Stimulated activated CD8-positive, alpha-beta memory T cell treated with anti-CD3 and anti-CD28 coated beads, Interleukin-4, amount 100 ng/mL, for 24 hours (primary cell): ENCODE measurements around the gene CHST8.
"Not testable (repeated sequence)": the region's sequence is repeated elsewhere in the genome, so short reads cannot be mapped to it uniquely, and the experiment has no call there.

Experiments used
- DNase-seq: peaks from one replicate; pipeline ENCODE4 v3.0.0-alpha.2; 2020; ENCODE audit warnings: low read depth

CHST8 gene

DNA sequence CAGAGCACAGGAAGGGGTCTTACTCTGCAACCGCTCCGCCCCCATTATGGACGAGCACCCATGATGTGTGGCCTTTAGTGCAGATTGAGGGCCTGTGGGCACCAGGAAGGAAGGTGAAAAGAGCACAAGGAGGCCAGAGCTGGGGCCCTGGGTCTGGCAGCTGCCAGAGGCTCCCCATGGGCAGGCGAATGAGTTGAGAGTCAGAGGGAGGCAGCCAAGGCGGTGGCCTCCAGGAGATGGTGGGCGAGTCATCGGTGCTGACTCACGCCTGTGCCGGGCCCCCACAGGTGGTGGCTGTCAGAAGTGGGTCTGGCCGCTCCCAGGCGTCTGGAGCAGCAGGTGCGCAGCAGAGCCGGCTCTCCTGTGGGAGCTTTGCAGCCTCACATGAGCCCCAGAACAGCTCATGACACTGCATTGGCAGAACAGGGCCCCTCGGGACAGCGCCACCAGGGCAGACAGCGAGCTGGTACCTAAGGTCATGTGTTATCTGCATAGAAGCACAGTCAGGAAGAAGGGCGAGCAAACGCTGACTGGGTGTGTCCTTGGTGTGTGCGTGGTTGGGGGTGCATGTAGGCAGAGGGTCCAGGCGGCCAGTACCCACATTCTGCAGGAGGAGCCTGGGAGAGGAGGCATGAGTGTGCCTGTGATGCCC is 68.8 kb downstream of the CHST8 start:
- DNase-seq: no peak

DNA sequence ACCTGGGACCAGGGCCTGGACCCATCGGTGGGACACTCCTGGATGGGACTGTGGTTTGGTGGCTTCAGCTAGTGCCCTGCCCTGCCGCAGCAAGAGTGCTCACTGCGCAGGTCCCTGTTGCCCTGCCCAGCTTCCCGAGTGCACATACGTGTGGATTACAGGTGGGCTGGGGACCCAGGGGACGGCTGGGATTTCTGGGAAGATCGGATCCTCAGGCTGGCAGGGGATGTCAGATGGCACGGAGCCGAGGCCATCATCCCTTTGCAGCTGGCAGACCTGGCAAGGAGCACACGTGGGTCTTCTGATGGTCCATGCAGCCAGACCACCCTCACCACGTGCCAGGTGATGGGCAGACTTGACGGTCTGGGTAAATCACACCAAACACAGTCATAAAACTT is 69.3 kb downstream of the CHST8 start:
- DNase-seq: no peak

DNA sequence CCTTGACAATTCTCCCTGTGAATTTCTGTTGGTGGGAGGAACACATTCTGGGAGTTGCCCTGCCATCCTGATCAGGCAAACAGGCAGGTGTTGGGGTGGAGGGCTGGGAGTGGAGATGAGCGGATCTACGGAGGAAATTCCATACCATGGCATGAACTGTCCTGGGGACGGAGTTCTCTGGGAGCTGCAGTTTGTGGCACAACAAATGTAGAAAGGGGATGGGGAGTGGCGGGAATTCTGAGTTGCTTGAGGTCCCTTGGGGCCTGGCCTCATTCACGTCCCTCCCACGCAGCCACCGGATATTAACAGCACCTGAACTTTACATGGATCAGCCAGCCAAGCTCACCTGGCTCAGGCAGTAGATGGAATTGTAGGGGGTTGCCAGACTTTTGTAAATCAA is 70.0 kb downstream of the CHST8 start:
- DNase-seq: no peak

DNA sequence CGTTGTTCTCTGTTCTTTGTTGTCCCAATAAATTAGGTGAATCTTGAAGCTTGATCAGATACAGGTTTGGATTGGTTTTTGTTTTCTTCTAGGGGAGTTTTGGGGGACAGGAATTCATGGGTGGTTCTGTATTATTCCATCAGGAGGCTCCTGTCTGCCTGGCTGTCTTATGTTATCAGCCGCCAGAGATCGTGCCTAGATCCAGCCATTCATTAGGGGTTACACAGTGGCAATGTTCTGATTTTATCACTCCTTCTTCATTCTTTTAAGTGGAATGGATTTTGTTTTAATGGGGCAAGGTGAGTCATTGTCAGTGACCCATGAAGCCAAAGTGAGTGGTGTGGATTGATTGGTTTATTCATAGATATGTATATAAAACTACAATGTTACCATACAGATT is 71.9 kb downstream of the CHST8 start:
- no peak for DNase-seq

DNA sequence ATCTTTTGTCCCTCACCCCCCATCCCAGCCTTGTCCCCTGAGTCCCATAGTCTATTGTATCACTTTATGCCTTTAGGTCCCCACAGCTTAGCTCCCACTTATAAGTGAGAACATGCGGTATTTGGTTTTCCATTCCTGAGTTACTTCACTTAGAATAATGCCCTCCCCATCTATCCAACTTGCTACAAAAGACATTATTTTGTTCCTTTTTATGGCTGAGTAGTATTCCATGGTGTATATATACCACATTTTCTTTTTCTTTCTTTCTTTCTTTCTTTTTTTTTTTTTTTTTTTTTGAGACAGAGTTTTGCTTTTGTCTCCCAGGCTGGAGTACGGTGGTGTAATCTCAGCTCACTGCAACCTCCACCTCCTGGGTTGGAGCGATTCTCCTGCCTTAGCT is 73.8 kb downstream of the CHST8 start:
- DNase-seq: not testable (repeated sequence)

DNA sequence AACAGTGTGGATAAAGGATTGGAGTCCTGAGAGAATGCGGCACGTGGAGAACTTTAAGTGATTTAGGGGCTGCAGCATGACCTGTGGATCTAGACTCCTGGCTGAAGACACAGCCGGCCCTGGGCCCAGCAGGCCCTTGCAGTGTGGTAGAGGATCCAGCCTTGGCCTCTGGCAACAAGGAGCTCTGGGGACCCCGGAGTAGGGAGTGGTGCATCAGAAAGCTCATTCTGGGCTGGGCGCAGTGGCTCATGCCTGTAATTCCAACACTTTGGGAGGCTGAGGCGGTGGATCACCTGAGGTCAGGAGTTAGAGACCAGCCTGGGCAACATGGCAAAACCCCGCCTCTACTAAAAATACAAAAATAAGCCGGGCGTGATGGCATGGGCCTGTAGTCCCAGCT is 76.0 kb downstream of the CHST8 start:
- no peak for DNase-seq

DNA sequence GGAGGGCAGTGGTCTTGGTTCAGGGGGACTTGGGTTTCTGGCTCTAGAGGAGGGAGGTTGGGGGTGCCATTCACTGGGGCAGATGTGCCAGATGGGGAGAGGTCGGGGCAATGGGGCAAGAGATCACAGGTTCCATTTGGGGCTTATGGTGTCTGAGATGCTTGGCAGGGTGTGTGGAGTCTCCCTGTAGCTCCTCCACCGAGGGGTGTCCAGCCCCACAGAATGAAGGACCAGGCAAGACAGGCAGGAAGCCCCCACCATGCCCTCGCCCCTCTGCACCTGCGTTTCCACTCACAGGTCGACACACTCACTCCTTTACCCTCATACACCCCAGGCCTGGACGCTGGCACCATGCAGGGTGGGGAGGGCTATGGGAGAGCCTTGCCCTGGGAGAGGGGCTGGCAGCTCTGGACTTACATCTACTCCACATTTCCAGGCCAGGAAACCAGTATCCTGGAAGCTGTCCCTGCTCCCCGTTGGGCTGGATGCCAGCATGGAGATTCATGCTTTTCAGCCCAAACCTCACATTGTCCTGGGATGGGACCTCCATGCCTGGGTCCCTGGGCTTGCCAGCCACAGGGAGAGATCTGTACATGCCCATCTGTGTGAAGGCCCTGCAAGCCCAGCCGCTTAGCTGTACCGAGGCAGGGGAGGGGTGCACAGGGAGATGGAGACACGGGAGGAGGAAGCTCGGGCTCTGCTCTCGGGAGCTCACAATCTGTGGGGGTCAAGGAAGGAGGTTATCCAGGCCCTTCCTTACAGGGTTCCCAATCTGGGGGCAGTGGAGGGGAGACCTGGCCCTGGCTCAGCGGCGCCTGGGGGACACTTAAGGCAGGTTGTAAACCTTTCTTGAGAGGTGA is 77.1 kb downstream of the CHST8 start:
- DNase-seq: no peak

DNA sequence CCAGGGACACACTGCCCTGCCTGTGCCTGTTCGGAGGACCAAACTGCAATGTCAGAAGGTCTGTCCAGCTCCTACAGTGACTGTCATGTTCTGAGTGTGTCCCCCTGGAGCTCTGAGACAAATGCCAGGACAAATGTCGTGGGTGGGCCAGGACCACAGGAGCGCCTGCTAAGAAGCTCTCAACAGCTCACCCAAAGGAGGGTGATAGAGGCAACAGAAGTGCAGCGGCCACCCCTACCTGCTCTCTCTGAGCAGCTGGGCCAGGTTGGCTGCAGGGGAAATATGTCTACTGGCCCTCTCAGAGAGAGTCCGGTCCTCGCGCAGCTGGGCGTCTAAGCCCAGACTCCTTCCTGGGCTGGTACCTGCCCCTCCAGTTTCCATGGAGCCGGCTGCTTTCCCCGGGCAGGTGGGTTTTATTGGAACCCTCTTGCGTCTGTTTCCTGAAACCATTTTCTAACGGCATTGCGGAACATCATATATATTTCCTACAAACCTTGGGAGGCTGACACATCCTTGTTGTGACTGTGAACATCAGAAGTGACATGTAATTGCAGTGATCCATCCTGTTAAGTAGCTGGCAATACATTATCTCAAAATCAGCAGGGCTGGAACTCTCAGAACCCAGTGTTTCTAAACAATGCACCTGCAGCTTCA is 78.1 kb downstream of the CHST8 start:
- DNase-seq: no peak

DNA sequence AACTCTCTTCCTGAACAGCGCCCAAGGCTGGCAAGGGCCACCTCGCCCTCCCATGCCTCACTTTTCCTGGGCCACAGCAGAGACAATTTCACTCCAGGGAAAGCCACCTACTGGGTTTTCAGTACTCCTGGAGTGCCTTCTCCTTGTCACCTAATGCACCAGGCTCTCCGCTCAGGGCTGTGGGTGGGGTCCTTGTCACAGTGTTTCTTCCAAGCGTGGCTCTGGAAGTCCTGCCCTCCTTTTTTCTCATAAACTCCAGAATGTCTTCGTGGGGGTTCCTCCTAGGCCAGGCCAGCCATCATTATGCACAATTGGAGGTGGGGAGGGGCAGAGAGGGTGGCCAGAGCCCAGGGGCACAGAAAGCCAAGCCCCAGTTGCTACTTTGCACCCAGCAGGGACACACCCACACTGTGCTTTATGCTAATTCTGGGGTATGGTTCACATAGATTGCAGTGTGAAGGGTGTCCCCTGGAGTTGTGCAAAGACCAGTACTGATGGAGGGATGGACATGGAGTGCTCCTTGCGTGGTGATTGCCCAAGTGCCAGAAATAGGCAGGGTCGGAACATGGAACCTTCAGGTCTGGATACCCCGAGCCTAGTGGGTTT is 78.8 kb downstream of the CHST8 start:
- no peak for DNase-seq

DNA sequence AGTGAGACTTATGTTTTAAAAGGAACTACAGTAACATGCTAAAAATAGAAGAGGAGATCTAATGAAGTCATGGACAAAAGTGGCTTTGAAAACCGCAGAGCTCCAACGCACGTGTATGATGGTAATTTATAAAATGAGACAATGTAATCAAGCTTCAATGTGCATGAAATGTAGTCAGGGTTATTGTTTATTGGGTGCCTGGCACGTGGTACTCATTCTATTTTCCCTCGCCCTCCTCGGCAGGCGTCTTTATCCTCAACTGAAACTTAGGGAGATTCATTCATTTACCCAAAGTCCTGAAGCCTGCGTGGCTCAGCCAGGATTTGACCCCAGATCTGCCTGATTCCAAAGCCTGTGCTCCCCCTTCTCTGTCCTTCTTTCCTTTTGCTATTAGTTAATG is 79.8 kb downstream of the CHST8 start:
- DNase-seq: no peak

DNA sequence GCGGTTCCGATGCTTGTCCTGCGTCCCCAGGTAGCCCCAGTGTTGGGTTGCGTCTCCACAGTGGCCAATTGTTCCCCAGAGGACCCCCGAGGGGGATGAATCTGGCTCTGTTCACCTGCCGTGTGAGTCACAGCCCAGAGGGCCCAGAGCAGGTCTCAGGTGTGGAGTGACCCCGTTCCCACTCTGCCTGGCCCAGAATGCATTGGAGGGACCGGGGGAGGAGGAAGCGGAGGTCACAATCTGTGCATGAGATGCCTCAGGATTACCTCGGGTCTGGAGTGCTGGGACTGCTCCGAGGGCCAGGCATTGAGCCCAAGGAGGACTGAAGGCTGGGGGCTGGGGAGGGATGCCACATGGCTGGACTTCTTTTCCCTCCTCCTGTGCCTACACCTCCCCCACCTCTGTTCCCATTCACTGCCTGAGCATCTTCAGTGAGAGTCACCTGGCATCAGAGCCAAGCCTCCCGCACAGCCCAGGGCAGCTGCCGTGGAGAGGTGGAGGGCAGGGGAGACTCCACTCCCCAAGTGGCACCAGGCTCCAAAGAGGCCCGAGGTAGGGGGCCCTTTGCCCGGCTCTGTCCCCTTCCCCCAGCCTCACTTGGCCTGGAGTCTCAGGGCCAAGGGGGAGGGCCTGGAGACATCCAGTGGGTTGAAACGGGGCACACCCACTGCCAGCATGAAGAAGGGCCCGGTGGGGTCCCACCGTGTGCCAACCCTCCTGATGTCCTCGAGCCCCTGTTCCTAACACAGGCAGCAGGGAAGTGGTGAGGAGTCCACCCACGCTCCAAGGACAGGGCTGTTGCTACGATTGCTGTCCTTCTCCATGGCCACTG is 81.1 kb downstream of the CHST8 start:
- DNase-seq: no peak

DNA sequence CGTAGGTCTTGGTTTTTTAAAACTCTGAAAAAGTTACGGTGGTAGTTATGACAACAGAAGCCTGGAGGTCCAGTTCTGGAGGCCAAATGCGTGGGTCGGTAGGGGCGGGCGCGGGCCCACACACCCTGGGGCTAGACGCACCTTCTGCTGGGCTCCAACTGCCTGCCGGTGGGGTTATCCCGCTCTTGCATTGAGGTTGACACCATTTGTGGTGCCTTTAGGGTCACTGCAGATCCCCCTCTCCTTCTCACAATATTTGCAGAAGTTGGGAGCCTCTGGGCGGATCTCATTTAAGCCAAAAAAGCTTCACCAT is 81.6 kb downstream of the CHST8 start:
- no peak for DNase-seq

DNA sequence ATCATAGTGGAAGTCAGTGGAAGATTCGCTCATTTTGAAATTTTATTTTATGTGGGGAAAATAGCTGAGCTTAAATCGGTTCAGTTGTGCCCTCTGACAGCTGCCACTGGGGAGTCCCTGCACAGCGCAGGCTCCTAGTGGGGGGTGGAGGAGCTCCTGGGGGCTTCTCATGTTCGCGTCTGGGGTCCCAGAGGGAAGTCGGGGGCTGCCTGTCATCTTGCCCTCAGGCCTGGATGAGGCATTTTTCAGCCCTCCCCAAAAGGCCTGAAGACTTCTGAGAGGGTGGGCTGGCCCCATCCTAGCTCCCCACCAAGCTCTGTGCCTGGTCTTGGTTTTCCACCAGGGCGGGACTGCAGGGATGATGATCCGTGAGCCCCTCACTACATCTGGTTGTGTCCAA is 82.1 kb downstream of the CHST8 start:
- DNase-seq: no peak

DNA sequence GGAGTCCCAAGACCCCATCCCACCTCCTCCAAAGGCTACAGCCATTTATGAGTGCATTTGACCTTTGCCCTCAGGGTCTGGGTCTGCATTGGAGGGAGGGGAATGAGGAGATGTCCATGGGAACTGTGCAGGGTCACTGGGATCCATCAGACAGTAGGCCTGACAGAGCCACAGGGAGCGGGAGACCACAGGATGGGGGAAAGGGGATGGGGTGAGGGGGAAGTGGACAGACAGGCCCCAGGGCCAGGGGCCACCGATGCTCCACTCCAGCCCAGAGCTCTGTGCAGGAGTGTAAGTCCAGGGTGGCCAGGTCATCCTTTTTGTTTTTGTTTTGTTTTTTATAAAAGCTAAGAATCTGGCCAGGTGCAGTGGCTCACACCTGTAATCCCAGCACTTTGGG is 82.5 kb downstream of the CHST8 start:
- DNase-seq: no peak

DNA sequence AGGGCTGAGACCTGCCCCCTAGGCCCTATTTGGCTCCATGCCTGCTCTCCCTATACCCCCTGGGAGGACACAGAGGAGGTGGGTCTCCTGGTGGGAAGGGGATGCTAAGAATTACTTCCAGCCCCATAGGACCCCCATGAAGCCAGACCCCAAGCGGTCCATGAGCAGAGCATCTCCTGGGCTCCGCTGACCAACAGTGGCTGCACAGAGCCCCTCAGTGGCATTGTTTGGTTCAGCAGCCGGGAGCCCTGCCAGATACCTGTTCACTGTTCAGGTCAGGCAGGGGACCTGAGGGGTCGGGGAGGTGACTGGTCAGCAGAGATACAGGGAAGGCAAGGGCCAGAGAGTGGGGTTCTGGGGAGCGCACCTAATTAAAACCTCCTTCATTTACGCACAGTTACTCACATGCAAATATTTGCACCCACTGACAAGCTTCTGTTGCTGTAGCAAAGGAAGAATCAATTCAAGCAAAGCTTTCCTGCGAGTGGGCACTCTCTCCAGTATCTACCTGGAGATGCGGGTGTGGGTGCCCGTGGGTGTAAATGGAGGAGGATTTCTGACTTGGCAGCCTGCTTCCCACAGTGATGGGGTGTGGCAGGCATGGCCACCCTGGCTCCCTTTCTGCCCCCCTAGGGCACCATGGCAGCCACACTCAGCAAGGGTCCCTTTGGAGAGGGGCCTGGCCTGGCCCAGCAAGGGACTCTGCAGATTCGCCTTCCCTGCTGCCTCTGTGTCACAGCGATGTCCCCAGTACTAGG is 83.5 kb downstream of the CHST8 start:
- no peak for DNase-seq

DNA sequence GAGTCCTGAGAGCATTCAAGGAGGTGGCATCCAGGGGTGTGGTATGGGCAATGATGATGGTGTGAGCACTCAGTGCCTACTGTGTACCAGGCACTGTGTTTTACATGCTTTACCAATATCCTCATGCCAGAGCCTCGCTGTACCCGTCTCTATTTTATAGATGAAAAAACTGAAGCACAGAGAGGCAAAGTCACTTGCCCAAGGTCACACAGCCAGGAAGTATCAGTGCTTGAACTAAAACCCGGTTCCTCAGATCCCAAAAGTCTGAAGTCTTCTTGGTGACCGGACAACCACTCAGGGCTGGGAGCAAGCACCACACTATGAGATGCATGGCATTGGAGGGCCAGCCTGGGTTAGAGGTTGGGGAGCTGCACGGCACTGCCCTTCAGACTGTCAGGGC is 84.1 kb downstream of the CHST8 start:
- no peak for DNase-seq

DNA sequence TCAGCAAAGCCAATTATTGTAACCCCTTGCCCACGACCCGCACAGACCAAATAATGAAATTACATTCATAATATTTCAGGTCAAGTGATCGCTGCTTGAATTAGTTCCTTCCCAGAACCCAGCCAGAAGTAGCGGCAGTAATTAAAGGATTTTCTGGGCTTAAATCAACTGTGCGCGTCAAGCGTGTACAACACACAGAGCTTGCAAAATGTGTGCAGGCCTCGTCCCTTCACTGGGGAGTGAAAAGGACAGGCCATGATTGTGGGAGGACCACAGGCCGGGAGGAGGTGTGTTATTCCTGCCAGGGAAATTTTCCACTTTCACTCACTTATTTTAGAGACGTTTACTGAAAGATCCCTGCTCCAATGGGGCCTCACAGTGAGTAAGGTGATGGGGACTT is 84.9 kb downstream of the CHST8 start:
- no peak for DNase-seq

DNA sequence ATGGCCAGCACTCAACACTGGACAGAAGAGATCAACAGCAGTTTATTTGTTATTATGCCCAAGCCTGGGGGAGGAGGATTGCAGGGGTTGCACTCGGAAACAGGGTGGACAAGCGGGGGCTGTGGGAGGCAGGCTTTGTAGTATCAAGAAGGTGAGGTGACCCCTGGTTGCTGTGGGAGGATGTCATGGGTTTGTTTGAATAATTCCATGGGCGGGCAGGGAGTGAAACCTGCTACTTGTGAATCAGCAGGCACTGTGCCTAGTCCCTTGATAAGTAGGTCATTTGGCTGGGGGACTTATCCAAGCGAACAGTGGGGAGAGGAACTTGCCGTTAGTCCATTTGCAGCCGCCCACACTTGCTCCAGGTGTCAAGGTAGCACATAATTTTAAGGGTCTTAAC is 90.5 kb downstream of the CHST8 start:
- no peak for DNase-seq

DNA sequence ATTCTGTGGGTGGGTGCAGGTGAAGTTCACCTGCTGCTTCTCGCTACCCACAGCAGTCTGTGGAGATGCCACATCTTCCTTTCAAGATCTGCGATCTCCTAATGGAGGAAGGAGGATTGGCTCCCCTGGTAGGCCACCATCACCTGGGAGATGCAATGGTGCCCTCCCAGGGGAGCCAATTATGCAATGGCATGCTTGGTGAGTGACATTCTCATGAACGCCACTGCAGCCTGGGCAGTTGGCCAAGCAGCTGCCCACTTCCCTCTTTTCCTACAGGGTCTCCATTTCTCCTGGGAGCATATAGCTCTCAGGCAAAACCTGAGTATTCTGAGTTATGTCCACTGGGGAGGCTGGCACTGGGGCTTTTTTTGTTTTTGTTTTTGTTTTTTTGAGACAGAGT is 91.4 kb downstream of the CHST8 start:
- DNase-seq: no peak

DNA sequence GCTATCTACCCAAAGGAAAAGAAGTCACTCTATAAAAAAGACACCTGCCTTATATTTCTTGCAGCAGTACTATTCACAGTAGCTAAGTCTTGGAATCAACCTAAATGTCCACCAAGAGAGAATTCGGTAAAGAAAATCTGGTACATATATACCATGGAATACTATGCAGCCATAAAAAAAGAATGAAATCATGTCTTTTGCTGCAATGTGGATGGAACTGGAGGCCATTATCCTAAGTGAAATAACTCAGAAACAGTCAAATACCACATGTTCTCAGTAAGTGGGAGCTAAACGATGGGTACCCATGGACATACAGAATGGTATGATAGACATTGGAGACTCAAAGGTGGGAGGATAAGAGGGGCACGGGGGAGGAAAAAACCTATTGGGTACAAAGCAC is 92.4 kb downstream of the CHST8 start:
- DNase-seq: no peak

DNA sequence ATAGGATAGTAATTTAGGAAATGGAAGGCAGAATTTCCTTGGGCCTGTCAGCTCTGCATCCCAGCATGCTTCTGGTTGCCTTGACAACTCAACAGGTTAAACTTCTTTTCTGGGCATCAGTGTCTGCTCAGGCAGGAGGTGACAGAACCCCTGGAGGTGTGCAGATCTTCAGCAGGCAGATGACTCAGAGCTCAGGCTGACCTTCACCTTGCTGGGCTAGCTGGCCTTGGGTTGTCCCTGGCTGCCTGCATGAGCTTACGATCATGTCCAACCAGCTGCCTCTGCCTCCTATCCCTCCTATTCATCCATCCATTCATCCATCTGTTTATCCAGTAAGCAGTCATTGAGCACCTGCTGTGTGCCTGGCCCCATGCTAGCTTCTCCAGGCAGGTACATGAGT is 93.7 kb downstream of the CHST8 start:
- DNase-seq: no peak
